Mucosa of descending colon (tissue), 3 donors: Measurements from ENCODE around the gene LAMTOR1. TPM values are rescaled to one million over a fixed set of nuclear protein-coding genes. Genes with fewer than 3 reads are reported as not detected.

Experiments used
- ATAC-seq: fragments of 200-7000 bp; cut with Tn5 transposase; one replicate; pipeline ENCODE4 v1.9.1; 2020; ENCODE audit warnings: mild to moderate bottlenecking, moderate library complexity
- DNase-seq, 3 donors: peaks; one replicate each; pipeline ENCODE4 v3.0.0-alpha.2; 2020
- H3K36me3 ChIP-seq: fragments of 200-600 bp; one replicate; pipeline ENCODE4 v1.8.0; 2021; ENCODE audit warnings: low read depth, mild to moderate bottlenecking
- H3K4me1 ChIP-seq: fragments of 200-600 bp; one replicate; pipeline ENCODE4 v1.8.0; 2021; ENCODE audit warnings: low read depth, mild to moderate bottlenecking
- H3K4me3 ChIP-seq: fragments of 200-600 bp; one replicate; pipeline ENCODE4 v1.8.0; 2021; ENCODE audit warnings: mild to moderate bottlenecking
- H3K9me3 ChIP-seq: fragments of 200-600 bp; one replicate; pipeline ENCODE4 v1.8.0; 2021; ENCODE audit warnings: mild to moderate bottlenecking
- intact Hi-C, 2 donors: fragments of 100-400 bp; cut with DNase I in 1 of 2; cut with micrococcal nuclease in 1 of 2; formaldehyde crosslinking; loops; one replicate each; pipeline versions ENCODE4 v1.11.0 to v1.11.1; 2022; cut with DNase I, micrococcal nuclease
- total RNA-seq, 3 donors: library from RNA; stranded (reverse); fragmentation: NEBNext Ultra II Directional in 2 of 3; extraction: Animal tissue kit (Norgen Biotek cat#: 25700) in 2 of 3; gene quantifications; one replicate each; pipeline versions ENCODE4 v1.2.1 to v1.2.4, GENCODE V29; 2021 to 2023
- TF ChIP-seq, protein P1 (sequence below): fragments of 200-600 bp; IDR thresholded peaks from one replicate; pipeline ENCODE4 v1.8.0; 2022; ENCODE audit warnings: antibody characterized with exemption, mild to moderate bottlenecking
- donor health status: DM: no; HTN: no; CAD: no; lungs with moderate emphysema.
- donor health status: DM: no; HTN: no; CAD: no.
- donor health status: DM: no; HTN: yes; CAD: no.

LAMTOR1 gene
- total RNA-seq, 3 donors from 2014 or later: 82.0 to 114 (median 107) TPM

DNA sequence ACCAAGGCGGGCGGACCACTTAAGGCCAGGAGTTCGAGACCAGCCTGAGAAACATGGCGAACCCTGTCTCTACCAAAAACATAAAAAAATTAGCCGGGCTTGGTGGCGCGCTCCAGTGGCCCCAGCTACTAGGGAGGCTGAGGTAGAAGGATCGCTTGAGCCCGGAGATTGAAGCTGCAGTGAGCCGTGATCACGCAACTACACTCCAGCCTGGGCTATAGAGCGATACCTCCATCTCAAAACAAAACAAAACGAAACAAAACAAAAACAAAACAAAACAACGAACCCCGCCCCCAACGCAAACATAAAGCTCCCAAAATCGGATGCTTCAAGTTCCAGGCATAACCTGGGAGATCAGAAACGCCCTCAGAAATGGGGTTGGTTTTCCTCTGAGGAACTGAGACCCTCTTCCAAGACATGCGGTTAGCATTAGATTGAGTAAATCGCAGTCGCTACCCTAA is 21.9 kb downstream of the LAMTOR1 start:
- peaks cover 9% of the 10 kb centered on the region for H3K4me1 ChIP-seq
- intact Hi-C loops: no loop called here
- TF ChIP-seq, protein P1, sequence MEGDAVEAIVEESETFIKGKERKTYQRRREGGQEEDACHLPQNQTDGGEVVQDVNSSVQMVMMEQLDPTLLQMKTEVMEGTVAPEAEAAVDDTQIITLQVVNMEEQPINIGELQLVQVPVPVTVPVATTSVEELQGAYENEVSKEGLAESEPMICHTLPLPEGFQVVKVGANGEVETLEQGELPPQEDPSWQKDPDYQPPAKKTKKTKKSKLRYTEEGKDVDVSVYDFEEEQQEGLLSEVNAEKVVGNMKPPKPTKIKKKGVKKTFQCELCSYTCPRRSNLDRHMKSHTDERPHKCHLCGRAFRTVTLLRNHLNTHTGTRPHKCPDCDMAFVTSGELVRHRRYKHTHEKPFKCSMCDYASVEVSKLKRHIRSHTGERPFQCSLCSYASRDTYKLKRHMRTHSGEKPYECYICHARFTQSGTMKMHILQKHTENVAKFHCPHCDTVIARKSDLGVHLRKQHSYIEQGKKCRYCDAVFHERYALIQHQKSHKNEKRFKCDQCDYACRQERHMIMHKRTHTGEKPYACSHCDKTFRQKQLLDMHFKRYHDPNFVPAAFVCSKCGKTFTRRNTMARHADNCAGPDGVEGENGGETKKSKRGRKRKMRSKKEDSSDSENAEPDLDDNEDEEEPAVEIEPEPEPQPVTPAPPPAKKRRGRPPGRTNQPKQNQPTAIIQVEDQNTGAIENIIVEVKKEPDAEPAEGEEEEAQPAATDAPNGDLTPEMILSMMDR: no peak
- no peaks in the 10 kb centered on the region for H3K9me3 ChIP-seq
- H3K36me3 ChIP-seq: peaks cover 5% of the 10 kb centered on the region
- ATAC-seq (no peak), DNase-seq (peak in 1 of 3 donors; percentile 54)
- H3K4me3 ChIP-seq: no peak overlapping the region

DNA sequence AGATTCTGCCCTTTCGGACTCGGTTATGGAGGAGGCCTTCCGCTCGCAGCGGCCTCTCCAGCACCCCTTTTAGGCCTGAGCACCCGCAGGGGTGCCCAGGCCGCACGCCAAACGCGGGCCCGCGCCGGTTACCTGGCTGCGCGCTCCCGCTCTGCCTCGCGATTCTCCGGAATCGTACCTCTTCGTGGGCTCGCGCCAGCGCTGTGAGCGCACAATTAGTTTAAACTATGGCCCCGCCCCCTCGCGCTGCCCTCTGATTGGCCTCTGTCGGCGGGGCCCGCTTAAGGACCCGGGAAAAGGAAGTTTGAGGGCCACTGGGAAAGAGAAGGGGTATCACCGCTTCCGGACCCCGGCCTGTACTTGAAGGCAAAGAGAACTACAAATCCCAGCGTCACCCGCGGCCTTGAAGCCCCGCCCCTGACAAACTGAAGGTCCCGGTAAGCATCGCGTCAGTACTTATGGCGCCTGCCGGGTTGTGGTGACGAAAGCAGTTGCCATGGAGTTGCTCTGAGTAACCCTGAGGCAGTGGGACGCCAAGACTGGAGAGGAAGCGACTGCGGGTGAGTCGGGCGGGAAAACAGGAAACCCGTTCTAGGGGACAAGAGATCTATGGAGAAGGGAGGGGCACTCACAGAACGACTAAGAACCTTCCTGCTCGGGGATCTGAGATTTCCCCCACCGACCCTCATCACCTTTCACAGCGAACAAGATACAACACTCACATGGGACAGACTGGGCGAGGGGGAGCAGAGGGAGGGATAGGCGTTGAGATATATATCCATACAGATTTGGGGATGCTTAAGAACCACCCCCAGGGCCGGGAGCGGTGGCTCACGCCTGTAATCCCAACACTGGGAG is 22.5 kb downstream of the LAMTOR1 start, which contains the start of the genes LRRC51 and NUMA1:
Gene LRRC51, plus strand, starts transcription at position 525 of the 858 bp plus-strand sequence. CDS start 8,234 bp downstream, outside the sequence.
Gene NUMA1, minus strand, starts transcription at position 217 of the 858 bp plus-strand sequence. CDS start 44,599 bp downstream, outside the sequence.
- intact Hi-C loops: no loop called here
- Histone ChIP-seq H3K9me3 (no peaks in the 10 kb centered on the region), H3K4me1 (peaks cover 9% of the 10 kb centered on the region), H3K4me3 (peak within 1 kb of the TSS; percentile 55), H3K36me3 (peaks cover 5% of the 10 kb centered on the region)
- peak; percentile 92 for ATAC-seq
- TF ChIP-seq, protein P1: no peak
- peak; percentile 99 to 100 (median 100) for DNase-seq

DNA sequence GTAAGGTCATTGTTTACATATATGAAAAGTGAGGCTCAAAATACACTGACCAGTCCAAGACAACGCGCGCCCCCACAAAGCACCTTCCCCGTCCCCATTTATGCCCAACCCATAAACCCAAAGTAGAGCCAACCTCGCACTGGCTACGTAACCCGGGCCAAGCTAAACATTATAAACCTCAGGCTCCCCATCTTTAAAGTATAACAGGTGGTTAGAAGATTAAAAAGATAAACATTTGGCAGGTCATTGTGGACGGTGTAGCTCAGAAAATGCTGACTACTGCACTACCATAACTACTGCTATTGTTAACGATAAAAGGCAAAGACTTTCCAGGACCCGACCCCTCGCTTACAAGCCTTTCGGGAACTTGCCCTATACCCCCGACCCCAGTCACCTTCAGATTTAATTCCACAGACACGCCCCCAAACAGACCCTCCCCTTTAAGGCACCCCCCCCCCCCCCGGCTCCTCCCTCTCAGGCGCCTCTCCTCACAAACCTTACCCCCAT is 23.2 kb downstream of the LAMTOR1 start:
- intact Hi-C loops: no loop called here
- H3K36me3 ChIP-seq: peaks cover 5% of the 10 kb centered on the region
- ATAC-seq (peak; percentile 22), DNase-seq (peak; percentile 56 to 60 (median 59))
- H3K4me1 ChIP-seq: peaks cover 9% of the 10 kb centered on the region
- TF ChIP-seq, protein P1: no peak
- no peaks in the 10 kb centered on the region for H3K9me3 ChIP-seq
- peak overlapping the region; percentile 55 for H3K4me3 ChIP-seq

DNA sequence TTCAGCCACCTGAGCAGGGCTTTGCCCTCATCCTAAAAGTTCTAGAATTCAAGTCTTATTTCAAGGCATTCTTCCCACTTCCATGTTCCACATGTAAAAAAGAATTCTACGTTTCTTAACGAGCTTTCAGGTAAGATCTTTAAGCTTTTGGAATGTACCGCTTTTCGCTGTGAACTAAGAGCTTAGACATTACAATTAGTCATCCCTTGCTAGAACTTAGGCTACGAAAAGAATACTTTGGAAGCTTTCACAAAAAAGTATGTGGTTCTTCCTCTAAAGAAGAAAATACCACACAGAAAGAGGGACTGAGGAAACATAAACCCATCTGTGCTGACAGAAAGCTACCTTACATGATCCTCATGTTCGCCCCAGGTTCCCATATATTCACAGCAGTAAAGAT is 24.6 kb downstream of the LAMTOR1 start:
- H3K36me3 ChIP-seq: peaks cover 5% of the 10 kb centered on the region
- intact Hi-C loops: no loop called here
- H3K4me1 ChIP-seq: peaks cover 9% of the 10 kb centered on the region
- TF ChIP-seq, protein P1: no peak
- DNase-seq (no peak), ATAC-seq (no peak)
- H3K4me3 ChIP-seq: no peak overlapping the region
- H3K9me3 ChIP-seq: no peaks in the 10 kb centered on the region

DNA sequence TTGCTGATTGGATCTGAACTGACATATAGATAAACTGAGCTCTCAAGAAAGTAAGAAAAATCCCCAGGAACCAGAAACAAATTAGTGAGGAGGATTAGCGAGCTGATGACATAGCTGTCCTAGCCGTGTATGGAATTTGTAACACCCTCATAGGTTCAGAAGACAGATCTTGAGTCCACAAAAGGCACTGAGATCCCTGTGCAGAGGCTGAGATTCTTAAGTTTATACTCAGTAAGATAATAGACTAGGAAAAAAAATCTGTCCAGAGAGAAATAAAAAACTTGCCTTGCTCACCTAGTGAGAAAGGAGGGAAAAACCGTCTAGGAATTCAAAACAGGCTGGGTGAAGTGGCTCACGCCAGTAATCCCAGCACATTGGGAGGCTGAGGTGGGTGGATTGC is 27.3 kb downstream of the LAMTOR1 start:
- ATAC-seq (no peak), DNase-seq (no peak)
- intact Hi-C loops: no loop called here
- H3K4me3 ChIP-seq: no peak overlapping the region
- no peaks in the 10 kb centered on the region for H3K9me3 ChIP-seq
- H3K36me3 ChIP-seq: peaks cover 5% of the 10 kb centered on the region
- TF ChIP-seq, protein P1: no peak
- peaks cover 9% of the 10 kb centered on the region for H3K4me1 ChIP-seq
